ENCODE measurements around the gene PTS. TPM values are rescaled to one million over a fixed set of nuclear protein-coding genes. Genes with fewer than 3 reads are reported as not detected.

Gene PTS
- total RNA-seq, 1 donor from 2014 or later = 108 TPM

- Histone ChIP-seq H3K4me3 (no peak overlapping the region), H3F3A (ENCODE audit: low read depth) (no peaks in the 10 kb centered on the region), H4K20me1 (ENCODE audit: low read depth) (no peaks in the 10 kb centered on the region), H3K9me3 (ENCODE audit: low read depth) (no peaks in the 10 kb centered on the region), H3K27me3 (peaks cover 42% of the 10 kb centered on the region), H3K9ac (no peak overlapping the region), H3K36me3 (no peaks in the 10 kb centered on the region), H3K4me1 (no peaks in the 10 kb centered on the region), H3K4me2 (no peak overlapping the region), H3K79me2 (ENCODE audit: low read depth) (no peaks in the 10 kb centered on the region), H3K27ac (no peak overlapping the region), H2AFZ (replicated peaks) (no peak overlapping the region)
- Mint-ChIP-seq H3K36me3 (no peaks in the 10 kb centered on the region), H3K27ac (no peak overlapping the region), H3K4me3 (no peak overlapping the region), H3K27me3 (ENCODE audit: insufficient read depth, low read depth) (no peaks in the 10 kb centered on the region), H3K4me1 (peaks cover 10% of the 10 kb centered on the region), H3K9me3 (peaks cover 4% of the 10 kb centered on the region)
- TF ChIP-seq EZH2phosphoT487 (IDR thresholded peaks at IDR 0.05) = no peak
- TF ChIP-seq CTCF (IDR thresholded peaks at IDR 0.05) = no peak
- TF ChIP-seq EZH2 (IDR thresholded peaks at IDR 0.05) = no peak
- no peak for DNase-seq (ENCODE audit: low spot score)
Observed at GRCh38 chr11:112178936-112179335, 47.3 kb upstream of the PTS start.

GRCh38 chr11:112179601-112180000, 46.6 kb upstream of the PTS start:
- H4K20me1 ChIP-seq (ENCODE audit: low read depth) = no peaks in the 10 kb centered on the region
- no peaks in the 10 kb centered on the region for H3K36me3 ChIP-seq
- Mint-ChIP-seq H3K27me3 (ENCODE audit: insufficient read depth, low read depth) (no peaks in the 10 kb centered on the region), H3K27ac (no peak overlapping the region), H3K4me3 (no peak overlapping the region), H3K4me1 (peaks cover 9% of the 10 kb centered on the region), H3K9me3 (peaks cover 4% of the 10 kb centered on the region), H3K36me3 (no peaks in the 10 kb centered on the region)
- no peaks in the 10 kb centered on the region for H3K9me3 ChIP-seq (ENCODE audit: low read depth)
- no peak overlapping the region for H2AFZ ChIP-seq (replicated peaks)
- no peak overlapping the region for H3K27ac ChIP-seq
- H3K4me1 ChIP-seq = no peaks in the 10 kb centered on the region
- no peak overlapping the region for H3K4me3 ChIP-seq
- no peak overlapping the region for H3K4me2 ChIP-seq
- peaks cover 42% of the 10 kb centered on the region for H3K27me3 ChIP-seq
- H3K9ac ChIP-seq = no peak overlapping the region
- TF ChIP-seq EZH2 (IDR thresholded peaks at IDR 0.05) (no peak), CTCF (IDR thresholded peaks at IDR 0.05) (no peak), EZH2phosphoT487 (IDR thresholded peaks at IDR 0.05) (no peak)
- H3F3A ChIP-seq (ENCODE audit: low read depth) = no peaks in the 10 kb centered on the region
- no peak for DNase-seq (ENCODE audit: low spot score)
- H3K79me2 ChIP-seq (ENCODE audit: low read depth) = no peaks in the 10 kb centered on the region

- H3K4me1 Mint-ChIP-seq = no peaks in the 10 kb centered on the region
- no peak for TF ChIP-seq EZH2 (IDR thresholded peaks at IDR 0.05)
- no peak for TF ChIP-seq CTCF (IDR thresholded peaks at IDR 0.05)
- no peak for TF ChIP-seq EZH2phosphoT487 (IDR thresholded peaks at IDR 0.05)
- no peak for DNase-seq (ENCODE audit: low spot score)
- Histone ChIP-seq H4K20me1 (ENCODE audit: low read depth) (no peaks in the 10 kb centered on the region), H3K27me3 (peaks cover 18% of the 10 kb centered on the region), H3K4me1 (no peaks in the 10 kb centered on the region), H3K36me3 (no peaks in the 10 kb centered on the region), H3K79me2 (ENCODE audit: low read depth) (no peaks in the 10 kb centered on the region), H3K4me3 (no peak overlapping the region), H2AFZ (replicated peaks) (no peak overlapping the region), H3K4me2 (no peak overlapping the region), H3K9me3 (ENCODE audit: low read depth) (no peaks in the 10 kb centered on the region), H3K9ac (no peak overlapping the region), H3K27ac (no peak overlapping the region), H3F3A (ENCODE audit: low read depth) (no peaks in the 10 kb centered on the region)
- no peaks in the 10 kb centered on the region for H3K27me3 Mint-ChIP-seq (ENCODE audit: insufficient read depth, low read depth)
- H3K27ac Mint-ChIP-seq = no peak overlapping the region
- no peaks in the 10 kb centered on the region for H3K36me3 Mint-ChIP-seq
- H3K4me3 Mint-ChIP-seq = no peak overlapping the region
- peaks cover 4% of the 10 kb centered on the region for H3K9me3 Mint-ChIP-seq
Observed at GRCh38 chr11:112182867-112183266, 43.4 kb upstream of the PTS start.

Data from neural progenitor cell (in vitro differentiated cells).